Colonic mucosa (tissue), 4 donors: ENCODE results near the gene RPH3AL. TPM values are rescaled to one million over a fixed set of nuclear protein-coding genes. Genes with fewer than 3 reads are reported as not detected.

Experiments
- DNase-seq: peaks from one replicate; pipeline ENCODE4 v3.0.0-alpha.2; 2020
- H3K27ac ChIP-seq: fragments of 200-600 bp; one replicate; pipeline ENCODE4 v1.8.0; 2021
- H3K27me3 ChIP-seq: fragments of 200-600 bp; one replicate; pipeline ENCODE4 v1.8.0; 2021
- H3K36me3 ChIP-seq: fragments of 200-600 bp; one replicate; pipeline ENCODE4 v1.8.0; 2021
- H3K4me1 ChIP-seq: fragments of 200-600 bp; one replicate; pipeline ENCODE4 v1.8.0; 2021; ENCODE audit warnings: mild to moderate bottlenecking
- H3K4me3 ChIP-seq: fragments of 200-600 bp; one replicate; pipeline ENCODE4 v1.8.0; 2021
- H3K9ac ChIP-seq, 2 donors: one replicate each; pipeline ENCODE4 v1.7.0; 2013; ENCODE audit warnings: control low read depth in 2 of 2, low read depth in 2 of 2, low read length in 2 of 2
- H3K9me3 ChIP-seq: fragments of 200-600 bp; one replicate; pipeline ENCODE4 v1.8.0; 2021
- intact Hi-C: fragments of 100-400 bp; cut with DNase I; formaldehyde crosslinking; loops from one replicate; pipeline ENCODE4 v1.14.1; 2022
- total RNA-seq, 2 donors: library from RNA; stranded (reverse); fragmentation: NEBNext Ultra II Directional in 1 of 2; extraction: Animal tissue kit (Norgen Biotek cat#: 25700) in 1 of 2; gene quantifications; one replicate each; pipeline ENCODE4 v1.2.1, GENCODE V29; 2021
- TF ChIP-seq, protein P1 (sequence below): fragments of 200-600 bp; IDR thresholded peaks from one replicate; pipeline ENCODE4 v1.8.0; 2022; ENCODE audit warnings: antibody characterized with exemption, mild to moderate bottlenecking
- donor health status: healthy.
- donor health status: DM: no; HTN: no; CAD: no.
- donor health status: DM: no; HTN: no; CAD: no.

RPH3AL gene
- total RNA-seq, 2 donors from 2014 or later, result 14.9 to 34.2 TPM

DNA sequence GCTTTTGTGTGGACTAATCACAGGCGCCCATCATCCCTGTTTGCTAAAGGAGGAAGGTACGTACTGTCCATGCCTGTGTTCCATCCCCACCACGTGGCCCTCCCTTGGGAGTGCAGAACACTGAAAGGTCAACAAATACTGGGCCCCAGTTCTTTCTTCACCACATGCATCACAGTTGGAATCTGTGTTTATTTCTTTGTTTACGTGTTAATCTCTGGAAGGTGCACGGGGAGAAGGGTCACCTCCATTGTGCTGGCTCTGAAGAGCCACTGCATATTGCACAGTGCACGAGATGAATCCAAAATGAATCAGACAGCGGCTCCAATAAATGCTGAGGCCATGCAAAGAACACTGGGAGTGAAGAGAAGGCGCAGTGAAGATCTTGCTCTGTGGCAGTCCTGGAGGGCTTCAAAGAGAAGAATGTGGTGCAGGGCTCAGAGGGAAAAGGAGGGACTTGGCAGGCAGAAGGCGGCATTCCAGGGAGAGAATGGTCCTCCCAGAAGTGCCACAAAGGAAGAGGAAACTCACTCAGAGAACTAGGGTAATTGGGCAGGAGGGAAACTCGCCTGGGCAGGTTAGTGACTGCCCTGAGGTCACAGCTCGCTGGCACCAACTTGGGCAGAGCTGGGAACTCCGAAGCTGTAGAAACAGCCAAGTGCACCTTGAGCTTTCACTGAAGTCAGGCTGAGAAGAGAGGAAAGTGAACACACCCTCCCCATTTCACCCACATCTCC lies 3.7 kb downstream of the RPH3AL start:
- intact Hi-C loops, result no loop called here
- peak; percentile 71 for DNase-seq
- H3K27ac ChIP-seq, result peak overlapping the region; percentile 83
- H3K9me3 ChIP-seq, result no peaks in the 10 kb centered on the region
- H3K36me3 ChIP-seq, result no peaks in the 10 kb centered on the region
- no peak overlapping the region for H3K4me3 ChIP-seq
- H3K27me3 ChIP-seq, result no peaks in the 10 kb centered on the region
- peaks cover 12% of the 10 kb centered on the region for H3K4me1 ChIP-seq
- peak overlapping the region in 1 of 2 donors; percentile 15 for H3K9ac ChIP-seq
- TF ChIP-seq, protein P1, sequence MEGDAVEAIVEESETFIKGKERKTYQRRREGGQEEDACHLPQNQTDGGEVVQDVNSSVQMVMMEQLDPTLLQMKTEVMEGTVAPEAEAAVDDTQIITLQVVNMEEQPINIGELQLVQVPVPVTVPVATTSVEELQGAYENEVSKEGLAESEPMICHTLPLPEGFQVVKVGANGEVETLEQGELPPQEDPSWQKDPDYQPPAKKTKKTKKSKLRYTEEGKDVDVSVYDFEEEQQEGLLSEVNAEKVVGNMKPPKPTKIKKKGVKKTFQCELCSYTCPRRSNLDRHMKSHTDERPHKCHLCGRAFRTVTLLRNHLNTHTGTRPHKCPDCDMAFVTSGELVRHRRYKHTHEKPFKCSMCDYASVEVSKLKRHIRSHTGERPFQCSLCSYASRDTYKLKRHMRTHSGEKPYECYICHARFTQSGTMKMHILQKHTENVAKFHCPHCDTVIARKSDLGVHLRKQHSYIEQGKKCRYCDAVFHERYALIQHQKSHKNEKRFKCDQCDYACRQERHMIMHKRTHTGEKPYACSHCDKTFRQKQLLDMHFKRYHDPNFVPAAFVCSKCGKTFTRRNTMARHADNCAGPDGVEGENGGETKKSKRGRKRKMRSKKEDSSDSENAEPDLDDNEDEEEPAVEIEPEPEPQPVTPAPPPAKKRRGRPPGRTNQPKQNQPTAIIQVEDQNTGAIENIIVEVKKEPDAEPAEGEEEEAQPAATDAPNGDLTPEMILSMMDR, result no peak

DNA sequence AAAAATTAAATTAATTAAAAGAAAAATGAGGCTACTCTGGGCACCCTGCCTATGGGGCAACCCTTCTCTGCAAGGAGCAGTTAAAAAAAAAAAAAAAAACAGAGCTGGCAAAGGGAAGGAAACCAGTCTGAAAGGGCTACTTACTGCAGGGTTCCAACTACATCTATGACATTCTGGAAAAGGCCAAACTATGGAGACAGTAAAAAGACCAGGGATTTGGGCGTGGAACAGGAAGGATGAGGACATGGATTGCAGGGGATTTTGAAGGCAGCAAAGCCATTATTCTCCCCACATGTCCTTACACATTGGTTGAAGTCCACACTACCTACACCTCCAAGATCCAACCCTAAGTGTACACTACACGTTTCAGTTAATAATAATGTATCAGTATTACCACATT lies 4.6 kb downstream of the RPH3AL start:
- Histone ChIP-seq H3K4me3 (no peak overlapping the region), H3K27me3 (no peaks in the 10 kb centered on the region), H3K9ac (no peak overlapping the region), H3K36me3 (no peaks in the 10 kb centered on the region), H3K9me3 (no peaks in the 10 kb centered on the region), H3K4me1 (peaks cover 11% of the 10 kb centered on the region), H3K27ac (no peak overlapping the region)
- no peak for DNase-seq
- intact Hi-C loops, result no loop called here
- TF ChIP-seq, protein P1, result no peak

DNA sequence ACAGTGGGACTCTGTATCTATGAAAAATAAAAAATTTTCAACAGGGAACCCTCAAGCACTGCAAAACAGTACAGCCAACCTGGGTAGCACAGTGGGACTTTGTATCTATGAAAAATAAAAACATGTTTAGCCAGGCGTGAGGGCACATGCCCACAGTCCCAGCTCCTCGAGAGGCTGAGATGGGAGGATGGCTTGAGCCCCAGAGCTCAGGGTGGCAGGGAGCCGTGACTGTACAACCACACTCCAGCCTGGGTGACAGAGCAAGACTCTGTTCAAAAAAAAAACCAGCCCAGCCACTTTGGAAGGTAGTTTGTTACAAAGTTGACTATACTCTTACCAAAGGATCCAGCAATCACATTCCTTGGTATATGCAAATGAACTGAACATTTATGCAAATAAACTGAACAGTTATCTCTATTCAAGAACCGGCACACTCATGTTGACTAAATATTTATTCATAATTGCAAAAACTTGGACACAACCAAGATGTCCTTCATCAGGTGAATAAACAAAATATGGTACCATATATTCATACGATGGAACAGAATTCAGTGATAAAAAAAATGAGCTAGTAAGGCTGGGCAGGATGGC lies 5.2 kb downstream of the RPH3AL start:
- no peak overlapping the region for H3K27ac ChIP-seq

DNA sequence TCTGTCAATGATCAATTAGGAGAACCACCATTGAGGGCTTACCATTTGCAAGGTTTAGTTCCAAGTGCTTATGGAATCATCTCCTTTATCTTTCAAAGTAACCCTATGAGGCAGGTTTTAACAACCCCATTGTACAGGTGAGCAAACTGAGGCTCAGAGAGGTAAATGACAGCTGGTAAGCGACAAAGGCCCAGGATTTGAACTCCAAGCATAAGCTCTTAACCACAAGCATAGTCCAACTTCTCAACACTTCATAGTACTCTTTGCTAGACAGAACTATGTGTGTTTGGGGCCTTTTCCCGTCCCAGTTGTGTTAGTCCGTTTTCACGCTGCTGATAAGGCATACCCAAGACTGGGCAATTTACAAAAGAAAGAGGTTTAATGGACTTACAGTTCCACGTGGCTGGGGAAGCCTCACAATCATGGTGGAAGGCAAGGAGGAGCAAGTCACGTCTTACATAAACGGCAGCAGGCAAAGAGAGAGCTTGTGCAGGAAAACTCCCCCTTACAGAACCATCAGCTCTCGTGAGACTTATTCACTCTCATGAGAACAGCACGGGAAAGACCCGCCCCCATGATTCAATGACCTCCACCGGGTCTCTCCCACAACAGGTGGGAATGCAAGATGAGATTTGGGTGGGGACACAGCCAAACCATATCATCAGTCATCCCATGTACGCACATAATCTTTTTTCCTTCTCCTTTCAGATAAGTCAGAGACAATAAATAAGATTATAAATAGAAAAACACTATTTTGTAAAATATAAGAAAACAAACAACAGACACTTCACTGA lies 6.4 kb downstream of the RPH3AL start:
- H3K27me3 ChIP-seq, result no peaks in the 10 kb centered on the region

More for the DNA sequence above, 5.2 kb downstream of the RPH3AL start:
- Histone ChIP-seq H3K4me3 (no peak overlapping the region), H3K9me3 (no peaks in the 10 kb centered on the region), H3K36me3 (no peaks in the 10 kb centered on the region), H3K9ac (no peak overlapping the region), H3K4me1 (peaks cover 11% of the 10 kb centered on the region), H3K27me3 (no peaks in the 10 kb centered on the region)
- no peak for DNase-seq
- TF ChIP-seq, protein P1, result no peak
- intact Hi-C loops, result no loop called here

DNA sequence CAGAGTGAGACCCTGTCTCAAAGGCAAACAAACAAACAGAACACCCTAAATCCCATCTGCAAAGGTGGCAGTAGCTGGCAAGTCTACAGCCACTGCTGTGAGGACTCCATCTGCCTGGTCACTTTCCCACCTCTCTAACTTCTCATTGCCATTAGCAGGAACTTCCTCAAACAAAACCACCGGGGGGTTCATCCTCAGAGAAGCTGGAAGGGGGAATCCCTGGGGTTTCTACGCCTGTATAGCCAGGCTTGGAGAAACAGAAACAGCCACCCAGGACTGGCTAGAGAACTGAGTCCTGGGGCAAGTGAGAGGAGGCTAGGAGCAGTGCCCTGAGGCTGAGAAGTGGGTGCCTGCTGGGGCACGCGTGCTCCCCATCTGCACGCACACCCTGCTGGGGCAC lies 7.3 kb downstream of the RPH3AL start:
- DNase-seq, result no peak
- intact Hi-C loops, result no loop called here
- H3K4me3 ChIP-seq, result no peak overlapping the region
- no peak overlapping the region for H3K27ac ChIP-seq
- no peak overlapping the region for H3K9ac ChIP-seq
- no peaks in the 10 kb centered on the region for H3K36me3 ChIP-seq
- TF ChIP-seq, protein P1, result no peak
- peaks cover 8% of the 10 kb centered on the region for H3K4me1 ChIP-seq
- H3K9me3 ChIP-seq, result no peaks in the 10 kb centered on the region
- no peaks in the 10 kb centered on the region for H3K27me3 ChIP-seq

More for the DNA sequence above, 6.4 kb downstream of the RPH3AL start:
- intact Hi-C loops, result no loop called here
- TF ChIP-seq, protein P1, result no peak
- Histone ChIP-seq H3K9ac (no peak overlapping the region), H3K27ac (no peak overlapping the region), H3K4me3 (no peak overlapping the region), H3K4me1 (peaks cover 11% of the 10 kb centered on the region), H3K9me3 (no peaks in the 10 kb centered on the region), H3K36me3 (no peaks in the 10 kb centered on the region)
- DNase-seq, result no peak
